Measurements from ENCODE around the gene THOC7. TPM values are rescaled to one million over a fixed set of nuclear protein-coding genes. Genes with fewer than 3 reads are reported as not detected.
A peak's percentile ranks its signal among the peaks of the same experiment; 100 is the strongest.

The THOC7 gene
- total and polyA plus RNA-seq, 2 experiments from 2014 or later, result 61.7 to 67.3 TPM

- H2AFZ ChIP-seq, result peak overlapping the region; percentile 100
These were observed 828 bp downstream of the THOC7 start for GRCh38 chr3:63862804-63863149.

DNA sequence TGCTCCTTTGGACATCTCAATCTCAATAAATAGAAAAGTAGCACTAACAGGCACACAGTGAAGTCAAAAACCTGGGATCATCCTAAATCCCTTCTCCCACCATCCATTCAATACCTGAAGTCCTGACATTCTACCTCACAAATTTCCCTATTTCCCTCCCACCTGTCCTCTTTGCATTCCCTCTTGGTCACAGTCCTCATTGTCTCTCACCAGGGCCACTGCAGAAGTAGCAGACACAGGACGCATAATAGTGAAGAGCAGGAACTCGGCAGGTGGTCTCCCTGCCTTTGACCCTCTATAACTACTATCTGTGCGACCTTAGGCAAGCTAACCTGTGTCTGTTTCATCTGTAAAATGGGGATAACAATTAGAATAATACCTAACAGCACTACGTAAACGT lies 2.3 kb downstream of the THOC7 start:
- no peaks in the 10 kb centered on the region for H3K9me2 ChIP-seq (replicated peaks; ENCODE audit: insufficient read depth)
- WGBS (ENCODE audit: low lambda C conversion rate, missing lambda C conversion rate), result 77% methylated on average over 5 of the region's 5 CpGs
- H2AFZ ChIP-seq, result no peak overlapping the region
- H3K27ac ChIP-seq, result no peak overlapping the region
- H3K4me1 ChIP-seq (ENCODE audit: insufficient read depth), result peaks cover 15% of the 10 kb centered on the region
- H3K36me3 ChIP-seq (replicated peaks; ENCODE audit: insufficient read depth, low read depth), result no peaks in the 10 kb centered on the region
- H3K4me3 ChIP-seq, result no peak overlapping the region
- no peak overlapping the region for H3K4me2 ChIP-seq
- no peak for TF ChIP-seq EZH2phosphoT487 (IDR thresholded peaks at IDR 0.05; ENCODE audit: low read depth, severe bottlenecking, unreplicated experiment)
- TF ChIP-seq, protein P1, sequence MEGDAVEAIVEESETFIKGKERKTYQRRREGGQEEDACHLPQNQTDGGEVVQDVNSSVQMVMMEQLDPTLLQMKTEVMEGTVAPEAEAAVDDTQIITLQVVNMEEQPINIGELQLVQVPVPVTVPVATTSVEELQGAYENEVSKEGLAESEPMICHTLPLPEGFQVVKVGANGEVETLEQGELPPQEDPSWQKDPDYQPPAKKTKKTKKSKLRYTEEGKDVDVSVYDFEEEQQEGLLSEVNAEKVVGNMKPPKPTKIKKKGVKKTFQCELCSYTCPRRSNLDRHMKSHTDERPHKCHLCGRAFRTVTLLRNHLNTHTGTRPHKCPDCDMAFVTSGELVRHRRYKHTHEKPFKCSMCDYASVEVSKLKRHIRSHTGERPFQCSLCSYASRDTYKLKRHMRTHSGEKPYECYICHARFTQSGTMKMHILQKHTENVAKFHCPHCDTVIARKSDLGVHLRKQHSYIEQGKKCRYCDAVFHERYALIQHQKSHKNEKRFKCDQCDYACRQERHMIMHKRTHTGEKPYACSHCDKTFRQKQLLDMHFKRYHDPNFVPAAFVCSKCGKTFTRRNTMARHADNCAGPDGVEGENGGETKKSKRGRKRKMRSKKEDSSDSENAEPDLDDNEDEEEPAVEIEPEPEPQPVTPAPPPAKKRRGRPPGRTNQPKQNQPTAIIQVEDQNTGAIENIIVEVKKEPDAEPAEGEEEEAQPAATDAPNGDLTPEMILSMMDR (IDR thresholded peaks at IDR 0.05; ENCODE audit: poor library complexity), result no peak
- no peak for TF ChIP-seq EZH2 (IDR thresholded peaks at IDR 0.05; ENCODE audit: borderline replicate concordance)
- H4K20me1 ChIP-seq (ENCODE audit: insufficient read depth, poor library complexity, severe bottlenecking), result no peaks in the 10 kb centered on the region
- H3K9me3 ChIP-seq (ENCODE audit: low read depth), result no peaks in the 10 kb centered on the region
- H3K79me2 ChIP-seq, result peaks cover 87% of the 10 kb centered on the region
- no peaks in the 10 kb centered on the region for H3K27me3 ChIP-seq
- DNase-seq (ENCODE audit: low spot score), result no peak

More at GRCh38 chr3:63862804-63863149, 828 bp downstream of the THOC7 start:
- peak overlapping the region; percentile 100 for H3K4me3 ChIP-seq
- H3K4me2 ChIP-seq, result peak overlapping the region; percentile 82
- H3K9me2 ChIP-seq (replicated peaks; ENCODE audit: insufficient read depth), result no peaks in the 10 kb centered on the region
- H3K27ac ChIP-seq, result peak overlapping the region; percentile 100
- peaks cover 15% of the 10 kb centered on the region for H3K4me1 ChIP-seq (ENCODE audit: insufficient read depth)
- no peak for DNase-seq (ENCODE audit: low spot score)
- 28% methylated on average over 5 of the region's 5 CpGs for WGBS (ENCODE audit: low lambda C conversion rate, missing lambda C conversion rate)
- no peaks in the 10 kb centered on the region for H3K27me3 ChIP-seq
- H4K20me1 ChIP-seq (ENCODE audit: insufficient read depth, poor library complexity, severe bottlenecking), result no peaks in the 10 kb centered on the region
- H3K79me2 ChIP-seq, result peaks cover 86% of the 10 kb centered on the region
- H3K36me3 ChIP-seq (replicated peaks; ENCODE audit: insufficient read depth, low read depth), result no peaks in the 10 kb centered on the region
- TF ChIP-seq EZH2 (IDR thresholded peaks at IDR 0.05; ENCODE audit: borderline replicate concordance) (no peak), EZH2phosphoT487 (IDR thresholded peaks at IDR 0.05; ENCODE audit: low read depth, severe bottlenecking, unreplicated experiment) (no peak)
- TF ChIP-seq, protein P1 (IDR thresholded peaks at IDR 0.05; ENCODE audit: poor library complexity), result no peak
- H3K9me3 ChIP-seq (ENCODE audit: low read depth), result no peaks in the 10 kb centered on the region

DNA sequence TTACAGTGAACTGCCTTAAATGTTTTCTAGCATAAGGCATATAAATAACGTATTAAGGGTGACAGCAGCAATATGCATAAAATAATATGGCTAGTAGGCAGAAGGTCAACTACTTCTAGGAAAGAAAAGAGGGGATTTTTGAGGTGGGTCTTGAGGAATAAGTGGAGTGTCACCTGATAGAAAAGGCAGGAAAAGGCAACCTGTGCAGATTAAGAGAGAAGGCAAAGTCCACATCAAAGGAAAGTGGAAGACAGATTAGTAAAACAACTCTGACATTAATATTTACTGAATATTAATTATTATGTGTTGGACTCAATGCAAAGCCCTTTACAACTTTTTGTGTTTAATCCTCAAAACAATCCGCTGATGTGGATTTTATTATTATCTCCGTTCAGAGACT lies 2.8 kb downstream of the THOC7 start:
- no peak overlapping the region for H3K27ac ChIP-seq
- H3K4me1 ChIP-seq (ENCODE audit: insufficient read depth), result peaks cover 15% of the 10 kb centered on the region
- no peaks in the 10 kb centered on the region for H4K20me1 ChIP-seq (ENCODE audit: insufficient read depth, poor library complexity, severe bottlenecking)
- H3K36me3 ChIP-seq (replicated peaks; ENCODE audit: insufficient read depth, low read depth), result no peaks in the 10 kb centered on the region
- no peaks in the 10 kb centered on the region for H3K27me3 ChIP-seq
- no peak for DNase-seq (ENCODE audit: low spot score)
- 81% methylated on average over 3 of the region's 3 CpGs for WGBS (ENCODE audit: low lambda C conversion rate, missing lambda C conversion rate)
- H3K79me2 ChIP-seq, result peaks cover 87% of the 10 kb centered on the region
- H3K9me3 ChIP-seq (ENCODE audit: low read depth), result no peaks in the 10 kb centered on the region
- H3K4me2 ChIP-seq, result no peak overlapping the region
- no peaks in the 10 kb centered on the region for H3K9me2 ChIP-seq (replicated peaks; ENCODE audit: insufficient read depth)
- TF ChIP-seq, protein P1 (IDR thresholded peaks at IDR 0.05; ENCODE audit: poor library complexity), result no peak
- TF ChIP-seq EZH2phosphoT487 (IDR thresholded peaks at IDR 0.05; ENCODE audit: low read depth, severe bottlenecking, unreplicated experiment) (no peak), EZH2 (IDR thresholded peaks at IDR 0.05; ENCODE audit: borderline replicate concordance) (no peak)
- no peak overlapping the region for H3K4me3 ChIP-seq
- H2AFZ ChIP-seq, result no peak overlapping the region

DNA sequence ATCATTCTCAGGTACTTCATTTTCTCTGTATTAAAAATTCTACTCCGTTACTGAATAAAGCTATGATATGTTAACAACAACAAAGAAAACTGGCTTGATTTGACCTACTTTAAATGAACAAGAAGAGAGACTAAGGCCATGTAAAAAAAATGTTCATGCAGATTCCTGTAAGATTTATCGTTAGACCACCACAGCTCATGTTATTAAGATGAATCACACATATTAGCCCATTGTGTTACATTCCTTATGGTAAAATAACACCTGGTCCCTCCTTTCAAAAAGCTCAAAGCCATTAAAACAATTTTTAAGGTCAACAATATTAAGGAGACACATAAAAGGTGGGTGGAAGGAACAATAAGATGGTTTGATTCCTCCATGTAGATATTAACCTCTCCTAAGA lies 6.3 kb downstream of the THOC7 start:
- Histone ChIP-seq H3K4me1 (ENCODE audit: insufficient read depth) (peaks cover 10% of the 10 kb centered on the region), H2AFZ (no peak overlapping the region), H3K36me3 (replicated peaks; ENCODE audit: insufficient read depth, low read depth) (no peaks in the 10 kb centered on the region), H3K4me2 (no peak overlapping the region), H4K20me1 (ENCODE audit: insufficient read depth, poor library complexity, severe bottlenecking) (no peaks in the 10 kb centered on the region), H3K9me3 (ENCODE audit: low read depth) (no peaks in the 10 kb centered on the region), H3K27ac (no peak overlapping the region), H3K79me2 (peaks cover 76% of the 10 kb centered on the region), H3K9me2 (replicated peaks; ENCODE audit: insufficient read depth) (no peaks in the 10 kb centered on the region), H3K4me3 (no peak overlapping the region), H3K27me3 (no peaks in the 10 kb centered on the region)
- no peak for DNase-seq (ENCODE audit: low spot score)
- TF ChIP-seq, protein P1 (IDR thresholded peaks at IDR 0.05; ENCODE audit: poor library complexity), result no peak
- TF ChIP-seq EZH2phosphoT487 (IDR thresholded peaks at IDR 0.05; ENCODE audit: low read depth, severe bottlenecking, unreplicated experiment), result no peak
- 98% methylated on average over 2 of the region's 2 CpGs for WGBS (ENCODE audit: low lambda C conversion rate, missing lambda C conversion rate)
